Measurements from ENCODE around the gene TBX4. TPM values are rescaled to one million over a fixed set of nuclear protein-coding genes. Genes with fewer than 3 reads are reported as not detected.

TBX4 gene
- total RNA-seq, 1 donor from 2014 or later = 8.4 TPM

DNA sequence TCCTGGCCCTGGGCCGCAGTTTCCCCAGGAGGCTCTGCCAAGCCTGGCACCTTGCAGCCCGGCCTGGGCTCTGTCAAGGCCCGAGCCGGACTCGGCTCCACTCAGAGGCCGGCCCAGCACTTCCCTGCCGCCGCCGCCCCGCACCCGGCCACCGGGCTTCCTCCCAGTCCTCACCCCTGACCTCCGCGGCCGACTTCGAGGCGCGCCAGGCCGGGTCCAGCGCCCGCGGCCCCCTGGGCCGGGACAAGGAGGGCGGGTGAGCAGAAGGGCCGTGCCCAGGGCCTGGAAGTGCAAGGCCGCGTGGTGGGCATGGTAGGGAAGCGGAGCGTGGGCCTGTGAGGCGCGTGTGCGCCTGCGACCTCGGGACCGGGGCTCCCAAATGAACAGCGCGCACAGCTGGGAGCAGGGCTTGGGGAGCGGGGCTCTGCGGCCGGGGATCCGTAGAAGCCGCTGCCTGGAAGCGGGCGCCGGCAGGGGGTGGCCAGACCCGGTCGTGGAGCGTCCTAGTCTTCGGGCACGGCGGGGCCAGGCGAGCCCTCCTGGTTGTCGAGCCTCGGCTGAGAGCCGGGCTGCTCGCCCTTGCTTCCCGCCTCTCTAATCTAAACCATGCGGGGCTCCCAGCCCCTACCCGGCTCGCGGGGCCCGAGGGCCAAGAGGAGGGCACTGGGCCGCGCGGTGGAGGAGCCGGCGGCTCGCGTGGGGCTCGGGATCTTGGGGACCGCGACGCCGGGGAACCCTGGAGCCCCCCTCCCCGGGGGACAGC, 503 bp upstream of the TBX4 start:
- Histone ChIP-seq H3K36me3 (ENCODE audit: control insufficient read depth in 3 of 3, insufficient read depth in 3 of 3, low read length in 3 of 3) (no peaks in the 10 kb centered on the region), H3K9me3 (ENCODE audit: control insufficient read depth in 3 of 3, low read length in 3 of 3) (peaks cover 0 to 2% (median 0%) of the 10 kb centered on the region in 3 donors), H3K4me3 (ENCODE audit: low read length in 3 of 3) (peak overlapping the region in 1 of 3 donors; percentile 41), H3K9ac (ENCODE audit: low read depth in 1 of 3, low read length in 3 of 3) (no peak overlapping the region), H3K27ac (ENCODE audit: low read depth, low read length) (no peak overlapping the region), H3K4me1 (ENCODE audit: control insufficient read depth in 3 of 3, insufficient read depth in 3 of 3, low read length in 3 of 3) (peaks cover 0 to 3% (median 0%) of the 10 kb centered on the region in 3 donors), H3K27me3 (ENCODE audit: control insufficient read depth in 3 of 3, insufficient read depth in 3 of 3, low read length in 3 of 3) (peaks cover 54 to 66% (median 61%) of the 10 kb centered on the region in 3 donors)

GRCh38 chr17:61453566-61454380, 1.6 kb downstream of the TBX4 start:
- Histone ChIP-seq H3K27me3 (ENCODE audit: control insufficient read depth in 3 of 3, insufficient read depth in 3 of 3, low read length in 3 of 3) (peaks cover 64 to 79% (median 77%) of the 10 kb centered on the region in 3 donors), H3K9ac (ENCODE audit: low read depth in 1 of 3, low read length in 3 of 3) (no peak overlapping the region), H3K27ac (ENCODE audit: low read depth, low read length) (no peak overlapping the region), H3K9me3 (ENCODE audit: control insufficient read depth in 3 of 3, low read length in 3 of 3) (peaks cover 0 to 2% (median 0%) of the 10 kb centered on the region in 3 donors), H3K36me3 (ENCODE audit: control insufficient read depth in 3 of 3, insufficient read depth in 3 of 3, low read length in 3 of 3) (no peaks in the 10 kb centered on the region), H3K4me3 (ENCODE audit: low read length in 3 of 3) (no peak overlapping the region), H3K4me1 (ENCODE audit: control insufficient read depth in 3 of 3, insufficient read depth in 3 of 3, low read length in 3 of 3) (peaks cover 0 to 3% (median 0%) of the 10 kb centered on the region in 3 donors)

- peaks cover 0 to 2% (median 0%) of the 10 kb centered on the region in 3 donors for H3K9me3 ChIP-seq (ENCODE audit: control insufficient read depth in 3 of 3, low read length in 3 of 3)
- H3K27ac ChIP-seq (ENCODE audit: low read depth, low read length) = no peak overlapping the region
- no peaks in the 10 kb centered on the region for H3K36me3 ChIP-seq (ENCODE audit: control insufficient read depth in 3 of 3, insufficient read depth in 3 of 3, low read length in 3 of 3)
- no peak overlapping the region for H3K4me3 ChIP-seq (ENCODE audit: low read length in 3 of 3)
- peaks cover 0 to 3% (median 0%) of the 10 kb centered on the region in 3 donors for H3K4me1 ChIP-seq (ENCODE audit: control insufficient read depth in 3 of 3, insufficient read depth in 3 of 3, low read length in 3 of 3)
- no peak overlapping the region for H3K9ac ChIP-seq (ENCODE audit: low read depth in 1 of 3, low read length in 3 of 3)
- peaks cover 71 to 84% (median 84%) of the 10 kb centered on the region in 3 donors for H3K27me3 ChIP-seq (ENCODE audit: control insufficient read depth in 3 of 3, insufficient read depth in 3 of 3, low read length in 3 of 3)
Observed at GRCh38 chr17:61454381-61455323, 2.4 kb downstream of the TBX4 start.

DNA sequence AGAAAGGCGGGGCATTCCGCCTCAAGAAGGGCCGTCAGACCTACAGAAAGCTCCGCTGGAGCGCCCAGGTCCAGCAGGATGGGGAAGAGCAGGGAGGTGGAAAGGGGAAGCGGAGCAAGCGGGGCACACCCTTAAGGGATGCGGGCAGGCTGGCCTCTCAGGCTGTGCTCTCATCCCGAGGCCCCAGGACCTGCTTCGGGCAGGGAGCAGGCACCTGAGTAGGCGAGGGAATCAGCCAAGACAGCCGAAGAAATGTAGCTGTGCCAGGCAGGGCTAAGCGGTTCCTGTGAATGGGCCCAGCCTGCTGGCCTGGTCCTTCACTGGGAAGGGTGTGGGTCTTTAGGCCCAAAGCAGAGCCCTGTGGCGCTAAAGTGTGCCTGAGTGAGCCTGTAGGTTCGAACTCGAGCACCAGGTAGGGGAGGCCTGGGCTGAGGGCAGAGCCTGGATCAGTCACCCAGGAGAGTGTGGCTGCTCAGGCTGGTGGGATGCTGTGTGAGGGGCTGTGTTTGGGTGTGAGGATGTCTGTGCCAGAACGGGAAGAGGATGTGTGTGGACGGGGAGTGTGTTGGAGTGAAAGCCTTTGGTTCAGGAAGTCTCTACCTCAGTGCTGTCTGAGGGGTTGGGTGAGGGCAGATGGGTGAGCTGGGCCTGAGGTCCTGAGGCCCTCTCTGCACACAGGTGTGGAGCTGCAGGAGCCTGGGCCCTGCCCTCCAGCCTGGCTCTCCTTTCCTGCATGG, 3.3 kb downstream of the TBX4 start:
- H3K4me1 ChIP-seq (ENCODE audit: control insufficient read depth in 3 of 3, insufficient read depth in 3 of 3, low read length in 3 of 3) = peaks cover 0 to 3% (median 0%) of the 10 kb centered on the region in 3 donors
- no peaks in the 10 kb centered on the region for H3K36me3 ChIP-seq (ENCODE audit: control insufficient read depth in 3 of 3, insufficient read depth in 3 of 3, low read length in 3 of 3)
- H3K27me3 ChIP-seq (ENCODE audit: control insufficient read depth in 3 of 3, insufficient read depth in 3 of 3, low read length in 3 of 3) = peaks cover 79 to 91% (median 89%) of the 10 kb centered on the region in 3 donors
- H3K9me3 ChIP-seq (ENCODE audit: control insufficient read depth in 3 of 3, low read length in 3 of 3) = peaks cover 0 to 2% (median 0%) of the 10 kb centered on the region in 3 donors
- no peak overlapping the region for H3K4me3 ChIP-seq (ENCODE audit: low read length in 3 of 3)
- no peak overlapping the region for H3K9ac ChIP-seq (ENCODE audit: low read depth in 1 of 3, low read length in 3 of 3)
- H3K27ac ChIP-seq (ENCODE audit: low read depth, low read length) = no peak overlapping the region

- H3K9me3 ChIP-seq (ENCODE audit: control insufficient read depth in 3 of 3, low read length in 3 of 3) = peaks cover 0 to 2% (median 0%) of the 10 kb centered on the region in 3 donors
- H3K27ac ChIP-seq (ENCODE audit: low read depth, low read length) = no peak overlapping the region
- H3K4me1 ChIP-seq (ENCODE audit: control insufficient read depth in 3 of 3, insufficient read depth in 3 of 3, low read length in 3 of 3) = peaks cover 0 to 3% (median 0%) of the 10 kb centered on the region in 3 donors
- no peak overlapping the region for H3K4me3 ChIP-seq (ENCODE audit: low read length in 3 of 3)
- H3K36me3 ChIP-seq (ENCODE audit: control insufficient read depth in 3 of 3, insufficient read depth in 3 of 3, low read length in 3 of 3) = no peaks in the 10 kb centered on the region
- H3K27me3 ChIP-seq (ENCODE audit: control insufficient read depth in 3 of 3, insufficient read depth in 3 of 3, low read length in 3 of 3) = peaks cover 79 to 91% (median 89%) of the 10 kb centered on the region in 3 donors
- no peak overlapping the region for H3K9ac ChIP-seq (ENCODE audit: low read depth in 1 of 3, low read length in 3 of 3)
Observed at GRCh38 chr17:61456061-61456681, 3.9 kb downstream of the TBX4 start.

GRCh38 chr17:61456688-61457225, 4.5 kb downstream of the TBX4 start:
- peaks cover 81 to 89% (median 86%) of the 10 kb centered on the region in 3 donors for H3K27me3 ChIP-seq (ENCODE audit: control insufficient read depth in 3 of 3, insufficient read depth in 3 of 3, low read length in 3 of 3)
- H3K27ac ChIP-seq (ENCODE audit: low read depth, low read length) = no peak overlapping the region
- no peak overlapping the region for H3K9ac ChIP-seq (ENCODE audit: low read depth in 1 of 3, low read length in 3 of 3)
- peaks cover 0 to 2% (median 0%) of the 10 kb centered on the region in 3 donors for H3K4me1 ChIP-seq (ENCODE audit: control insufficient read depth in 3 of 3, insufficient read depth in 3 of 3, low read length in 3 of 3)
- no peak overlapping the region for H3K4me3 ChIP-seq (ENCODE audit: low read length in 3 of 3)
- H3K36me3 ChIP-seq (ENCODE audit: control insufficient read depth in 3 of 3, insufficient read depth in 3 of 3, low read length in 3 of 3) = no peaks in the 10 kb centered on the region
- peaks cover 0 to 2% (median 0%) of the 10 kb centered on the region in 3 donors for H3K9me3 ChIP-seq (ENCODE audit: control insufficient read depth in 3 of 3, low read length in 3 of 3)

- no peak overlapping the region for H3K4me3 ChIP-seq (ENCODE audit: low read length in 3 of 3)
- H3K9me3 ChIP-seq (ENCODE audit: control insufficient read depth in 3 of 3, low read length in 3 of 3) = peaks cover 0 to 2% (median 0%) of the 10 kb centered on the region in 3 donors
- peaks cover 0 to 2% (median 0%) of the 10 kb centered on the region in 3 donors for H3K4me1 ChIP-seq (ENCODE audit: control insufficient read depth in 3 of 3, insufficient read depth in 3 of 3, low read length in 3 of 3)
- H3K36me3 ChIP-seq (ENCODE audit: control insufficient read depth in 3 of 3, insufficient read depth in 3 of 3, low read length in 3 of 3) = no peaks in the 10 kb centered on the region
- no peak overlapping the region for H3K9ac ChIP-seq (ENCODE audit: low read depth in 1 of 3, low read length in 3 of 3)
- H3K27me3 ChIP-seq (ENCODE audit: control insufficient read depth in 3 of 3, insufficient read depth in 3 of 3, low read length in 3 of 3) = peaks cover 80 to 83% (median 80%) of the 10 kb centered on the region in 3 donors
- H3K27ac ChIP-seq (ENCODE audit: low read depth, low read length) = no peak overlapping the region
Observed at GRCh38 chr17:61457226-61457983, 5.2 kb downstream of the TBX4 start.

DNA sequence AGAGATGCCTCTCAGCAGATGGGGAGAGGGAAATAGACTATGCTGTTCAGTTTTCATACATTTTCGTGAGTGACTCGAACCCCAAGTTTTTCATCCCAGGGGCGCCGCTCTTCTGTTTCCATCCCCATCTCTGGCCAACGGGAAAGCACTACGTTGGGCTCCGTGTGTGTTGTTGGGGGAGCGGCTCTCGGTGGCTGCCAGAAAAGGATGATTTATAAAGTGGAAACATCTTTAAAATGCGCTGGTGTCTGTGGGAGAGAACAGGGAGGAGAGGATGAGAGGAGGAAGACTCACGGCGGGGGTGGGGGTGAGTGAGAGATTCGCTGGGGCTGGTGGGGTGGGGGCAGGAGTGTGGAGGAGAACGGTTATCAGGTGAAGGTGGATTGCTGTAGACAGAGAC, 5.8 kb downstream of the TBX4 start:
- Histone ChIP-seq H3K27ac (ENCODE audit: low read depth, low read length) (no peak overlapping the region), H3K9ac (ENCODE audit: low read depth in 1 of 3, low read length in 3 of 3) (no peak overlapping the region), H3K9me3 (ENCODE audit: control insufficient read depth in 3 of 3, low read length in 3 of 3) (peaks cover 0 to 2% (median 0%) of the 10 kb centered on the region in 3 donors), H3K4me1 (ENCODE audit: control insufficient read depth in 3 of 3, insufficient read depth in 3 of 3, low read length in 3 of 3) (no peaks in the 10 kb centered on the region), H3K4me3 (ENCODE audit: low read length in 3 of 3) (no peak overlapping the region), H3K27me3 (ENCODE audit: control insufficient read depth in 3 of 3, insufficient read depth in 3 of 3, low read length in 3 of 3) (peaks cover 80 to 85% (median 82%) of the 10 kb centered on the region in 3 donors), H3K36me3 (ENCODE audit: control insufficient read depth in 3 of 3, insufficient read depth in 3 of 3, low read length in 3 of 3) (no peaks in the 10 kb centered on the region)
